ENCODE measurements around the gene DYNLT2B.
A peak's percentile ranks its signal among the peaks of the same experiment; 100 is the strongest.
"Not testable (repeated sequence)": the region's sequence is repeated elsewhere in the genome, so short reads cannot be mapped to it uniquely, and the experiment has no call there.

DYNLT2B gene

GRCh38 chr3:196348698-196349097 is 30.7 kb upstream of the DYNLT2B start:
- FAIRE-seq (no peak), DNase-seq (ENCODE audit: insufficient read length, low spot score) (no peak)
- no peak for TF ChIP-seq POLR2A (IDR thresholded peaks at IDR 0.05; ENCODE audit: low read depth, low read length)
- no peak for TF ChIP-seq TAF1 (IDR thresholded peaks at IDR 0.05; ENCODE audit: low read depth, low read length)
- TF ChIP-seq POU2F2 (IDR thresholded peaks at IDR 0.05; ENCODE audit: low read depth, low read length) = no peak

GRCh38 chr3:196344663-196345062 is 26.6 kb upstream of the DYNLT2B start:
- DNase-seq (ENCODE audit: insufficient read length, low spot score) = peak; percentile 35
- FAIRE-seq = peak; percentile 56
- TF ChIP-seq POLR2AphosphoS5 (IDR thresholded peaks at IDR 0.05; ENCODE audit: low read depth, low read length) (no peak), POU2F2 (IDR thresholded peaks at IDR 0.05; ENCODE audit: low read depth, low read length) (no peak), POLR2A (IDR thresholded peaks at IDR 0.05; ENCODE audit: low read depth, low read length) (no peak), SPI1 (IDR thresholded peaks at IDR 0.05; ENCODE audit: low read depth, low read length) (no peak; the same call in 1 of the 2 replicates), TAF1 (IDR thresholded peaks at IDR 0.05; ENCODE audit: low read depth, low read length) (no peak), PAX5 (IDR thresholded peaks at IDR 0.05; ENCODE audit: insufficient read depth, low read length, severe bottlenecking) (no peak)

- DNase-seq (ENCODE audit: insufficient read length, low spot score); FAIRE-seq: not testable (repeated sequence)
Observed at GRCh38 chr3:196343917-196344316, 25.9 kb upstream of the DYNLT2B start.

- no peak for DNase-seq (ENCODE audit: insufficient read length, low spot score)
- no peak for FAIRE-seq
- TF ChIP-seq TAF1 (IDR thresholded peaks at IDR 0.05; ENCODE audit: low read depth, low read length) = no peak
- no peak for TF ChIP-seq SPI1 (IDR thresholded peaks at IDR 0.05; ENCODE audit: low read depth, low read length)
- no peak for TF ChIP-seq POLR2AphosphoS5 (IDR thresholded peaks at IDR 0.05; ENCODE audit: low read depth, low read length)
Observed at GRCh38 chr3:196341137-196341536, 23.1 kb upstream of the DYNLT2B start.

GRCh38 chr3:196340466-196340865 is 22.4 kb upstream of the DYNLT2B start:
- DNase-seq (ENCODE audit: insufficient read length, low spot score) = no peak
- FAIRE-seq = no peak
- TF ChIP-seq POLR2AphosphoS5 (IDR thresholded peaks at IDR 0.05; ENCODE audit: low read depth, low read length) = no peak
- no peak for TF ChIP-seq POU2F2 (IDR thresholded peaks at IDR 0.05; ENCODE audit: low read depth, low read length)

GRCh38 chr3:196339493-196340254 is 21.6 kb upstream of the DYNLT2B start:
- DNase-seq (ENCODE audit: insufficient read length, low spot score) (no peak), FAIRE-seq (no peak)

GRCh38 chr3:196339044-196339443 is 21.0 kb upstream of the DYNLT2B start:
- no peak for FAIRE-seq
- TF ChIP-seq SPI1 (IDR thresholded peaks at IDR 0.05; ENCODE audit: low read depth, low read length) = no peak
- TF ChIP-seq POU2F2 (IDR thresholded peaks at IDR 0.05; ENCODE audit: low read depth, low read length) = no peak
- no peak for TF ChIP-seq PAX5 (IDR thresholded peaks at IDR 0.05; ENCODE audit: insufficient read depth, low read length, severe bottlenecking)
- no peak for TF ChIP-seq POLR2AphosphoS5 (IDR thresholded peaks at IDR 0.05; ENCODE audit: low read depth, low read length)

More at GRCh38 chr3:196339493-196340254, 21.6 kb upstream of the DYNLT2B start:
- TF ChIP-seq PAX5 (IDR thresholded peaks at IDR 0.05; ENCODE audit: insufficient read depth, low read length, severe bottlenecking) = no peak
- TF ChIP-seq POLR2A (IDR thresholded peaks at IDR 0.05; ENCODE audit: low read depth, low read length) = no peak
- TF ChIP-seq POU2F2 (IDR thresholded peaks at IDR 0.05; ENCODE audit: low read depth, low read length) = no peak
- TF ChIP-seq TAF1 (IDR thresholded peaks at IDR 0.05; ENCODE audit: low read depth, low read length) = no peak
- no peak for TF ChIP-seq POLR2AphosphoS5 (IDR thresholded peaks at IDR 0.05; ENCODE audit: low read depth, low read length)
- no peak for TF ChIP-seq SPI1 (IDR thresholded peaks at IDR 0.05; ENCODE audit: low read depth, low read length)

GRCh38 chr3:196336319-196337145 is 18.5 kb upstream of the DYNLT2B start:
- TF ChIP-seq POLR2A (IDR thresholded peaks at IDR 0.05; ENCODE audit: low read depth, low read length) = no peak
- no peak for TF ChIP-seq POLR2AphosphoS5 (IDR thresholded peaks at IDR 0.05; ENCODE audit: low read depth, low read length)
- no peak for TF ChIP-seq PAX5 (IDR thresholded peaks at IDR 0.05; ENCODE audit: insufficient read depth, low read length, severe bottlenecking)
- DNase-seq (ENCODE audit: insufficient read length, low spot score) (no peak), FAIRE-seq (no peak)

More at GRCh38 chr3:196339044-196339443, 21.0 kb upstream of the DYNLT2B start:
- DNase-seq (ENCODE audit: insufficient read length, low spot score) = no peak

- DNase-seq (ENCODE audit: insufficient read length, low spot score) (no peak), FAIRE-seq (no peak)
- no peak for TF ChIP-seq PAX5 (IDR thresholded peaks at IDR 0.05; ENCODE audit: insufficient read depth, low read length, severe bottlenecking)
- no peak for TF ChIP-seq POU2F2 (IDR thresholded peaks at IDR 0.05; ENCODE audit: low read depth, low read length)
- TF ChIP-seq TAF1 (IDR thresholded peaks at IDR 0.05; ENCODE audit: low read depth, low read length) = no peak
- no peak for TF ChIP-seq POLR2AphosphoS5 (IDR thresholded peaks at IDR 0.05; ENCODE audit: low read depth, low read length)
Observed at GRCh38 chr3:196335503-196335948, 17.5 kb upstream of the DYNLT2B start.

GRCh38 chr3:196334982-196335381 is 16.9 kb upstream of the DYNLT2B start:
- DNase-seq (ENCODE audit: insufficient read length, low spot score) = no peak
- FAIRE-seq = no peak
- TF ChIP-seq TAF1 (IDR thresholded peaks at IDR 0.05; ENCODE audit: low read depth, low read length) (no peak), SPI1 (IDR thresholded peaks at IDR 0.05; ENCODE audit: low read depth, low read length) (no peak), POLR2AphosphoS5 (IDR thresholded peaks at IDR 0.05; ENCODE audit: low read depth, low read length) (no peak), PAX5 (IDR thresholded peaks at IDR 0.05; ENCODE audit: insufficient read depth, low read length, severe bottlenecking) (no peak)
